ENCODE results near the gene ZNF296. TPM values are rescaled to one million over a fixed set of nuclear protein-coding genes. Genes with fewer than 3 reads are reported as not detected.

ZNF296 gene
- total RNA-seq, 1 experiment from 2014 or later = not detected

DNA sequence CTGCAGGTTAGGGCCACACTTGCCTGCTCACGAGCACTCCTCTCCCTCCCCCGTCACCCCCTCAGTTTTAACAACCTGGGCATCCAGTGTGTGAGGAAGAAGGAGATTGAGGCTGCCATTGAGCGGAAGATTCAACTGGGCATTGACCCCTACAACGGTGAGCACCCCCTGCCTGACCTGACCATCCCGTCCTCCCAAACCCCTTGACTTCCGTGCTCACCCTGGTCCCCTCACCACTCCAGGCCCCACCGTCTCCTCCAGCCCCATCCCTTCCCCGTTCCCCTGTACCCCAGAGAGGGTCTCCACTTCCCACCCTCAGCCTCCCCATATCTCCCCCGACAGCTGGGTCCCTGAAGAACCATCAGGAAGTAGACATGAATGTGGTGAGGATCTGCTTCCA is 51.0 kb downstream of the ZNF296 start:
- DNase-seq (ENCODE audit: low read depth) = no peak

DNA sequence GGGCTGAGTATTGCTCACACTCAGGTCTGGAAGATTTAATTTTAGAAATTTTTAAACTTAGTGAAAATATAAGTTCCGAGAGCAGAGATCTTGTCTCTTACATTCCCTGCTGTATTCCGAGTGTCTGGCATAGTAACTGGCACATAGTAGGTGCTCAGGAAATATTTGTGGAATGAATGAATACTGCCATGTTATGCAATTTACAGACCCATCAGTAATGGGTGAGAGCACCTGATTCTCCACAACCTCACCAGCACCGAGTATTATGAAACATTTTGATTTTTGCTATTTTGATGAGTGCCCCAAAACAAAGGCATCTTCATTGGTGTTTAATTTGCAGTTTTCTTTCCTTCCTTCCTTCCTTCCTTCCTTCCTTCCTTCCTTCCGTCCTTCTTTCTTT is 53.2 kb downstream of the ZNF296 start:
- DNase-seq (ENCODE audit: low read depth) = no peak

- DNase-seq (ENCODE audit: low read depth) = no peak
These were observed 54.3 kb downstream of the ZNF296 start for GRCh38 chr19:45021971-45022370.

Other genes with a start within 250 kb of the ZNF296 start
- gene NECTIN2, start 230.2 kb downstream of the ZNF296 start, total RNA-seq (2014; rRNA removed) = 68.4 and 79.6 TPM in 2 replicates
- gene TOMM40, start 185.2 kb downstream of the ZNF296 start, total RNA-seq (2014; rRNA removed) = 154 and 190 TPM in 2 replicates
- 25.3 and 84.6 TPM in 2 replicates for gene APOE, start 170.7 kb downstream of the ZNF296 start, total RNA-seq (2014; rRNA removed)
- 2.5 and 5.1 TPM in 2 replicates for gene APOC1, start 161.9 kb downstream of the ZNF296 start, total RNA-seq (2014; rRNA removed)
- gene APOC4, start 134.2 kb downstream of the ZNF296 start, total RNA-seq (2014; rRNA removed) = not detected in 2 replicates
- not detected in 2 replicates for gene APOC2, start 130.4 kb downstream of the ZNF296 start, total RNA-seq (2014; rRNA removed)
- 48.3 and 58.2 TPM in 2 replicates for gene CLPTM1, start 121.1 kb downstream of the ZNF296 start, total RNA-seq (2014; rRNA removed)
- 4.1 and 4.5 TPM in 2 replicates for gene RELB, start 75.0 kb downstream of the ZNF296 start, total RNA-seq (2014; rRNA removed)
- 76.0 and 89.8 TPM in 2 replicates for gene CLASRP, start 37.4 kb downstream of the ZNF296 start, total RNA-seq (2014; rRNA removed)
- 27.6 and 44.9 TPM in 2 replicates for gene GEMIN7, start 2.8 kb upstream of the ZNF296 start, total RNA-seq (2014; rRNA removed)
- gene PPP1R37, start 16.7 kb upstream of the ZNF296 start, total RNA-seq (2014; rRNA removed) = 43.9 and 46.2 TPM in 2 replicates
- gene NKPD1, start 84.5 kb upstream of the ZNF296 start, total RNA-seq (2014; rRNA removed) = 0.06 TPM in 1 of 2 replicates, not detected in the other
- gene TRAPPC6A, start 101.8 kb upstream of the ZNF296 start, total RNA-seq (2014; rRNA removed) = 5.3 and 10.4 TPM in 2 replicates
- 5.9 and 7.1 TPM in 2 replicates for gene BLOC1S3, start 102.3 kb upstream of the ZNF296 start, total RNA-seq (2014; rRNA removed)
- not detected in 2 replicates for gene EXOC3L2, start 168.9 kb upstream of the ZNF296 start, total RNA-seq (2014; rRNA removed)
- 11.0 and 15.5 TPM in 2 replicates for gene MARK4, start 174.8 kb upstream of the ZNF296 start, total RNA-seq (2014; rRNA removed)
- gene CKM, start 246.4 kb upstream of the ZNF296 start, total RNA-seq (2014; rRNA removed) = not detected in 2 replicates

Data from LHCN-M2 (cell line).